HEK293T (cell line): ENCODE measurements around the gene GALNT15.

Experiments
- CTCF ChIA-PET: fragments of 350-600 bp; formaldehyde crosslinking; extraction: SDS; loops from one replicate; lab custom pipeline; 2021; ENCODE audit warnings: antibody characterized with exemption, inconsistent platforms; lab: Yijun Ruan, JAX
- POLR2A ChIA-PET: fragments of 350-600 bp; formaldehyde crosslinking; extraction: SDS; loops from one replicate; lab custom pipeline; 2020; ENCODE audit warnings: antibody characterized with exemption, inconsistent platforms; lab: Yijun Ruan, JAX
- DNase-seq: peaks from one replicate; pipeline ENCODE4 v3.0.0; 2012; ENCODE audit warnings: mixed read lengths; ENCODE audit errors: extremely low spot score
- ARNT ChIP-seq: fragments of 450-650 bp; IDR thresholded peaks from 2 replicates; pipeline ENCODE4 v1.6.1; 2017; ENCODE audit warnings: mild to moderate bottlenecking
- BHLHE40 ChIP-seq: fragments of 450-650 bp; IDR thresholded peaks from 2 replicates; pipeline ENCODE4 v1.6.1; 2016; ENCODE audit warnings: mild to moderate bottlenecking, moderate library complexity, borderline replicate concordance
- CTBP1 ChIP-seq: fragments of 450-650 bp; IDR thresholded peaks from 2 replicates; pipeline ENCODE4 v1.6.1; 2016; ENCODE audit warnings: borderline replicate concordance
- ELF4 ChIP-seq: fragments of 450-650 bp; IDR thresholded peaks from 2 replicates; pipeline ENCODE4 v1.6.1; 2017; ENCODE audit warnings: antibody characterized with exemption
- FOXA1 ChIP-seq: fragments of 450-650 bp; IDR thresholded peaks from 2 replicates; pipeline ENCODE4 v1.6.1; 2016; ENCODE audit warnings: mild to moderate bottlenecking
- FOXK2 ChIP-seq: fragments of 450-650 bp; IDR thresholded peaks from 2 replicates; pipeline ENCODE4 v1.6.1; 2016; ENCODE audit warnings: mild to moderate bottlenecking
- FOXM1 ChIP-seq: fragments of 450-650 bp; IDR thresholded peaks from 2 replicates; pipeline ENCODE4 v1.6.1; 2017; ENCODE audit warnings: mild to moderate bottlenecking, borderline replicate concordance
- HDGF ChIP-seq: fragments of 450-650 bp; IDR thresholded peaks from 2 replicates; pipeline ENCODE4 v1.6.1; 2017; ENCODE audit warnings: antibody characterized with exemption, borderline replicate concordance
- L3MBTL2 ChIP-seq: fragments of 450-650 bp; conservative IDR thresholded peaks from 2 replicates; pipeline ENCODE4 v1.6.1; 2016; ENCODE audit warnings: mild to moderate bottlenecking
- LEF1 ChIP-seq: fragments of 450-650 bp; IDR thresholded peaks from 2 replicates; pipeline ENCODE4 v1.6.1; 2017; ENCODE audit warnings: mild to moderate bottlenecking, borderline replicate concordance
- NFRKB ChIP-seq: fragments of 450-650 bp; IDR thresholded peaks from 2 replicates; pipeline ENCODE4 v1.6.1; 2016; ENCODE audit warnings: mild to moderate bottlenecking, moderate library complexity
- PKNOX1 ChIP-seq: fragments of 450-650 bp; IDR thresholded peaks from 2 replicates; pipeline ENCODE4 v1.6.1; 2016
- SP1 ChIP-seq: fragments of 450-650 bp; IDR thresholded peaks from 2 replicates; pipeline ENCODE4 v1.6.1; 2017
- SUZ12 ChIP-seq: fragments of 450-650 bp; IDR thresholded peaks from 2 replicates; pipeline ENCODE4 v1.6.1; 2016; ENCODE audit warnings: mild to moderate bottlenecking
- TARDBP ChIP-seq: fragments of 450-650 bp; IDR thresholded peaks from 2 replicates; pipeline ENCODE4 v1.6.1; 2016
- ZNF384 ChIP-seq: fragments of 450-650 bp; IDR thresholded peaks from 2 replicates; pipeline ENCODE4 v1.6.1; 2016

Gene GALNT15

GRCh38 chr3:16252988-16253387, 78.5 kb downstream of the GALNT15 start:
- no peak for DNase-seq
- POLR2A ChIA-PET = interaction anchor here (0.8 to 2.2 kb wide), 2 partner anchors 12 kb away, joined by 3 to 8 read pairs; partner anchors contain the start of genes DPH3 and OXNAD1
- CTCF ChIA-PET = no interaction called here
- TF ChIP-seq PKNOX1 (no peak), CTBP1 (no peak), HDGF (no peak)

DNA sequence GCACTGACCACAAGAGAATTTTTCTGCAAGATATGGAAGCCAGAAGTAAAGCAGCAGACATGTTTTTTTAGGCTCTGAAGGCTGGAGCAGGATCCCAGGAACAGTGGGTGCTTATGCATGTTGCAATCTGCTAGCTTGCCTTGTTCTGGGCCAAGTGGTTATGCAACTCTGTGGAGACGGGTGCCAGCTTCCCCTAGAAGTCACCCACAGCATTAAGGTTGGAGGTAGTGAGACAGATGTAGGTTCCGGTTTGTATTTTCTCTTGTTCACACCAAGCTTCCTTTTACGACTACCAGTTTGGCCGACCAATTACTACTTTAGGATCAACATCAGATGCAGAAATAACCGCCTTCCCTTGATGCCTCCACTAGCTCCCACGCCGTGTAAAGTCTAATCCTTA, 79.1 kb downstream of the GALNT15 start:
- ChIA-PET POLR2A (interaction anchor here (0.8 kb wide), 1 partner anchor 11 kb away, joined by 3 read pairs; the partner anchor contains the start of genes DPH3 and OXNAD1), CTCF (no interaction called here)
- TF ChIP-seq CTBP1 = no peak
- no peak for DNase-seq

DNA sequence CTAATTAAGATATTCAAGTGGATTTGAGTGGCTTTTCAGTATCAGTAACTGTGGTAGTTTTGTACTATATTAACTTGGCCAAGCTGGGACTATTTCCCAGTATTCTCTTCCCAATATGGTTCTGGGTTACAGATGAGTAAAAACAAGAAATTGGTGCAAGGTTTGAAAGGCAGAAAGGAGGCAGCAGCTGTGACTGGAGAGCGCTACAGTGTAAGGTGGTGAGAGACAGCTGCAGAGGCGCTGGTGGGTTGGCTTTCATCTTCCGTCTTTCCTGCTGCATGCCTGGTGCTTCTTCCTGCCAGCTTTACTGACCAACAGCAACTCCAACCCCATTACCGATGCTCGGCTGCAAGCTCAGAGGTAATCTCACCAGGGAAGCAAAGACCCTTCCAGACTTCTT, 80.4 kb downstream of the GALNT15 start:
- DNase-seq = no peak
- CTCF ChIA-PET = no interaction called here
- TF ChIP-seq ZNF384 (no peak), SP1 (no peak)
- POLR2A ChIA-PET = interaction anchor here (1.4 kb wide), 1 partner anchor 10 kb away, joined by 4 read pairs; the partner anchor contains the start of genes DPH3 and OXNAD1

DNA sequence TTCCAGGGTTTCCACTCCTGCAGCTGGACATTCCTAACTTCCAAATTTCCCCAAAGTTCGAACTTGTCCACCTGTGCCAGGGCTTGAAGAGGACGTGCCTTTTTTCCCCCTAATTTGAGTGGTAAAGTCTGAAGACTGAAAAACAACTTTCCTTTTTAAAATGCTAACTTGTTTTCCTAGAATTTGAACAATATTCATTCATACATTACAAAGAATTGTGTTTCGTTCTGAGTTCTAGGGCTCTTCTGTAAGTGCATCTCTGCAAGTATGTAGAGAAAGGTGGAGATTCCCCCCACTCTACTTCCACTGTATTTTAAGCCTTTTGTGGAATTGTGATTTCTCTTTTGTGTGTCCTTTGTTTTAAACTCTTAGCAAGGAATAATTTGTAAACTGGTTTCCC, 80.8 kb downstream of the GALNT15 start:
- ChIA-PET CTCF (no interaction called here), POLR2A (interaction anchor here (1.4 kb wide), 1 partner anchor 10 kb away, joined by 4 read pairs; the partner anchor contains the start of genes DPH3 and OXNAD1)
- no peak for TF ChIP-seq FOXA1
- TF ChIP-seq CTBP1 = no peak
- no peak for TF ChIP-seq L3MBTL2
- no peak for TF ChIP-seq NFRKB
- no peak for TF ChIP-seq FOXK2
- TF ChIP-seq ELF4 = no peak
- no peak for TF ChIP-seq SUZ12
- DNase-seq = no peak

DNA sequence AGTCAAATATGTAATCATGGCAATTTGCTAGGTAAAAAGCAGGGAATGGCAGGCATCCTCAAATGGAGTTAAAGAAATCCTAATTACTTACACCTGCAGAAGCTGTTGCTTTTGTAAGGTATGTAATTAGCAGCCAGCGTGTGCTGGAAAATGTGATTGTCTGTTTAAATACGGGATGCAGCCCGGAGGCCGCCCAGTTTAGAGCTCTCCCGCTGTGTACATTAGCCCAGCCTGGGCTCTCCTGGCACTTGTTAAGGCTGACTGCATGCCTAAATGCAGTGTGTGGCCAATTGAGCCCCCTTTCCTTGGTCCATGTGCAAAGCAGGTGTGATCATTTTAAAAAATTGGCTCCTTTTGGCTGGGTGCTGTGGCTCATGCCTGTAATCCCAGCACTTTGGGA, 81.2 kb downstream of the GALNT15 start:
- ChIA-PET CTCF (no interaction called here), POLR2A (no interaction called here)
- DNase-seq = no peak
- TF ChIP-seq ELF4 = no peak
- no peak for TF ChIP-seq ARNT
- TF ChIP-seq HDGF = no peak
- TF ChIP-seq LEF1 = no peak
- no peak for TF ChIP-seq ZNF384
- no peak for TF ChIP-seq CTBP1
- TF ChIP-seq SP1 = no peak
- no peak for TF ChIP-seq L3MBTL2
- TF ChIP-seq NFRKB = no peak
- TF ChIP-seq FOXA1 = no peak
- TF ChIP-seq BHLHE40 = no peak
- TF ChIP-seq TARDBP = no peak
- TF ChIP-seq SUZ12 = no peak
- TF ChIP-seq FOXK2 = no peak
- no peak for TF ChIP-seq FOXM1
- no peak for TF ChIP-seq PKNOX1

GRCh38 chr3:16257309-16257708, 82.8 kb downstream of the GALNT15 start:
- DNase-seq = no peak
- ChIA-PET POLR2A (no interaction called here), CTCF (interaction anchor here (0.6 kb wide), 2 partner anchors 353 to 774 kb away, joined by 3 to 4 read pairs; no protein-coding TSS in a partner anchor)
- TF ChIP-seq ZNF384 (no peak), CTBP1 (no peak), BHLHE40 (no peak), LEF1 (no peak), FOXA1 (no peak), PKNOX1 (no peak), SUZ12 (no peak), SP1 (no peak), ELF4 (no peak), ARNT (no peak), NFRKB (no peak), HDGF (no peak)

GRCh38 chr3:16258177-16258576, 83.7 kb downstream of the GALNT15 start:
- ChIA-PET POLR2A (no interaction called here), CTCF (no interaction called here)
- TF ChIP-seq ELF4 (no peak), L3MBTL2 (no peak), ZNF384 (no peak), HDGF (no peak), LEF1 (no peak), ARNT (no peak), NFRKB (no peak), FOXK2 (no peak), CTBP1 (no peak), PKNOX1 (no peak)
- DNase-seq = no peak
